K562 (cell line): ENCODE results near the gene TRIM71. TPM values are rescaled to one million over a fixed set of nuclear protein-coding genes. Genes with fewer than 3 reads are reported as not detected.

Experiments
- ATAC-seq: fragments of 200-7000 bp; cut with Tn5 transposase; 3 replicates; pipeline ENCODE4 v1.9.1; 2020; ENCODE audit warnings: moderate library complexity
- BruUV-seq: library from RNA; stranded (reverse); fragments of 400-500 nt; replicated peaks from 2 replicates; lab custom pipeline; 2021; lab: Mats Ljungman, UMichigan
- CTCF ChIA-PET: fragments of 300-600 bp; formaldehyde crosslinking; extraction: SDS; loops from one replicate; lab custom pipeline; 2021; ENCODE audit warnings: low intra/inter-chr PET ratio; lab: Yijun Ruan, JAX
- POLR2A ChIA-PET: fragments of 300-600, 350-650 bp; sonication (Branson Sonifier 250); formaldehyde crosslinking; extraction: SDS; loops from one replicate; lab custom pipeline; 2021; ENCODE audit warnings: antibody characterized with exemption, inconsistent platforms; lab: Yijun Ruan, JAX
- DNase-seq, 4 experiments: peaks; one replicate each; pipeline versions ENCODE4 v3.0.0 to v3.0.0-alpha.2; 2011 to 2018; ENCODE audit warnings: low spot score in 3 of 4, mixed read lengths in 3 of 4; ENCODE audit errors: extremely low read depth in 1 of 4
- FAIRE-seq: peaks from 2 replicates; lab custom pipeline; 2011; peaks lifted over from hg19 to GRCh38; lab: Jason Lieb, UNC
- H2AFZ ChIP-seq: 2 replicates; pipeline ENCODE4 v1.6.0; 2011; ENCODE audit warnings: low read depth, low read length, control low read depth, inconsistent platforms
- H3K27ac ChIP-seq: fragments of 200-600 bp; 3 replicates; pipeline ENCODE4 v1.8.0; 2011; ENCODE audit warnings: low read depth, mild to moderate bottlenecking, control low read depth, inconsistent platforms, low read length, moderate library complexity, mixed read lengths; ENCODE audit errors: extremely low read depth
- H3K27me3 ChIP-seq, 2 experiments: fragments of 300-600 bp in 1 of 2; 2 replicates in 1 of 2; 3 replicates in 1 of 2; pipeline versions ENCODE4 v1.6.0 to v1.8.0; 2011; ENCODE audit warnings: inconsistent platforms in 2 of 2, low read length in 2 of 2, mild to moderate bottlenecking in 1 of 2, mixed read lengths in 1 of 2, moderate library complexity in 1 of 2; ENCODE audit not compliant: control insufficient read depth in 2 of 2, insufficient read depth in 2 of 2
- H3K36me3 ChIP-seq: fragments of 300-600 bp; 3 replicates; pipeline ENCODE4 v1.8.0; 2011; ENCODE audit warnings: mild to moderate bottlenecking, low read length, inconsistent platforms; ENCODE audit not compliant: control insufficient read depth, insufficient read depth
- H3K4me1 ChIP-seq, 2 experiments: fragments of 200-600 bp in 1 of 2; replicated peaks in 1 of 2; 2 replicates in 1 of 2; 3 replicates in 1 of 2; pipeline versions ENCODE4 v1.5.1 to v1.8.0; 2011; ENCODE audit warnings: inconsistent platforms in 2 of 2, low read length in 2 of 2, mild to moderate bottlenecking in 1 of 2, mixed read lengths in 1 of 2, moderate library complexity in 1 of 2; ENCODE audit not compliant: control insufficient read depth in 2 of 2, insufficient read depth in 2 of 2
- H3K4me2 ChIP-seq: 2 replicates; pipeline ENCODE4 v1.6.1; 2011; ENCODE audit warnings: low read length, control low read depth, inconsistent platforms, mixed read lengths; ENCODE audit not compliant: insufficient read depth
- H3K4me3 ChIP-seq: fragments of 200-600 bp; sonication (generic), shearing (Covaris generic); 2 replicates; pipeline ENCODE4 v1.5.1; 2016; ENCODE audit warnings: control low read depth, inconsistent platforms
- H3K79me2 ChIP-seq: fragments of 200-600 bp; 3 replicates; pipeline ENCODE4 v1.8.0; 2011; ENCODE audit warnings: low read length, inconsistent platforms; ENCODE audit not compliant: control insufficient read depth, insufficient read depth
- H3K9ac ChIP-seq, 2 experiments: 2 replicates each; pipeline versions ENCODE4 v1.6.0 to v1.6.1; 2011; ENCODE audit warnings: low read depth in 2 of 2, low read length in 2 of 2, control low read depth in 1 of 2, inconsistent platforms in 1 of 2, mild to moderate bottlenecking in 1 of 2, mixed read lengths in 1 of 2; ENCODE audit not compliant: insufficient read depth in 1 of 2
- H3K9me1 ChIP-seq: one replicate; pipeline ENCODE4 v1.6.0; 2011; ENCODE audit warnings: inconsistent platforms, mild to moderate bottlenecking, low read length, moderate library complexity; ENCODE audit not compliant: control insufficient read depth, insufficient read depth
- H3K9me3 ChIP-seq: replicated peaks from 2 replicates; pipeline ENCODE4 v1.5.1; 2011; ENCODE audit warnings: low read depth, low read length, inconsistent platforms; ENCODE audit not compliant: control insufficient read depth, insufficient read depth
- H4K20me1 ChIP-seq: replicated peaks from 2 replicates; pipeline ENCODE4 v1.6.1; 2011; ENCODE audit warnings: low read length, inconsistent platforms, mixed read lengths; ENCODE audit not compliant: control insufficient read depth, insufficient read depth
- BRD4 ChIP-seq: fragments of 200-600 bp; sonication (generic); IDR thresholded peaks from 2 replicates; pipeline ENCODE4 v1.6.1; 2017; ENCODE audit warnings: inconsistent platforms
- MAFG ChIP-seq: fragments of 450-650 bp; conservative IDR thresholded peaks from 2 replicates; pipeline ENCODE4 v1.6.1; 2016; ENCODE audit warnings: missing genetic modification characterization, missing compliant biosample characterization
- MAFK ChIP-seq: IDR thresholded peaks from 2 replicates; pipeline ENCODE4 v1.6.1; 2011; ENCODE audit warnings: low read length, improper control_type of control experiment
- PRPF4 ChIP-seq: fragments of 200-400 bp; formaldehyde crosslinking; IDR thresholded peaks from one replicate; pipeline ENCODE4 v1.6.1; 2017; ENCODE audit warnings: low read length, low read depth, mild to moderate bottlenecking; ENCODE audit not compliant: insufficient read depth, poor library complexity, severe bottlenecking
- RAD21 ChIP-seq, 2 experiments: fragments of 250-450 bp in 1 of 2; fragments of 450-650 bp in 1 of 2; sonication (Bioruptor Pico) in 1 of 2; formaldehyde crosslinking in 1 of 2; IDR thresholded peaks in 1 of 2; conservative IDR thresholded peaks in 1 of 2; 2 replicates each; pipeline versions ENCODE4 v1.4.0 to v1.8.0; 2020 to 2022; ENCODE audit warnings: mild to moderate bottlenecking in 2 of 2, moderate library complexity in 1 of 2
- ZNF184 ChIP-seq: sonication (generic); formaldehyde crosslinking; IDR thresholded peaks from 2 replicates; pipeline ENCODE4 v1.5.0; 2020; ENCODE audit warnings: missing genetic modification reagents
- WGBS: fragments of 100-300 bp; shearing (Covaris generic); methylation state at CpG from one replicate; pipeline ENCODE4 v1.1.6; 2016; ENCODE audit warnings: low coverage, mixed read lengths; ENCODE audit not compliant: insufficient coverage; ENCODE audit errors: missing lambda C conversion rate; 5-methylcytosine and 5-hydroxymethylcytosine counted together
- in situ Hi-C: fragments of 300-500 bp; cut with MboI; formaldehyde crosslinking; loops from 4 replicates; pipeline ENCODE4 v1.15.0; 2018; ENCODE audit warnings: inconsistent platforms, mixed read lengths
- intact Hi-C: fragments of 100-400 bp; cut with micrococcal nuclease; formaldehyde crosslinking; loops from 2 replicates; pipeline ENCODE4 v1.14.2; 2022
- polyA plus RNA-seq, 8 experiments: library from polyadenylated mRNA; depleted of rRNA in 4 of 8; stranded (reverse) in 5 of 8; unstranded in 3 of 8; fragments of >200 nt; fragmentation: Nextera tagmentation in 2 of 8; fragmentation: Illumina TruSeq in 1 of 8; extraction: Ambion mirVana in 2 of 8; extraction: Trizol in 1 of 8; gene quantifications; 2 replicates each; pipeline versions ENCODE4 v1.2.1 to v1.2.3, GENCODE V29; 2011 to 2014; ENCODE audit warnings: inconsistent platforms in 1 of 8, missing spikeins in 1 of 8
- total RNA-seq, 7 experiments: library from RNA; depleted of rRNA in 6 of 7; stranded (reverse); fragments of >200 nt in 6 of 7; fragmentation: Illumina TruSeq in 2 of 7; extraction: Trizol in 2 of 7; gene quantifications; 2 replicates each; pipeline versions ENCODE4 v1.2.1 to v1.2.3, GENCODE V29; 2011 to 2021; ENCODE audit warnings: low replicate concordance in 1 of 7
- TF ChIP-seq, protein P1 (sequence below): fragments of 450-650 bp; IDR thresholded peaks from 2 replicates; pipeline ENCODE4 v1.6.1; 2016; ENCODE audit warnings: antibody characterized with exemption
- TF ChIP-seq, protein P2 (sequence below): fragments of 450-650 bp; IDR thresholded peaks from 2 replicates; pipeline ENCODE4 v1.6.1; 2018; ENCODE audit warnings: mild to moderate bottlenecking, low read depth; ENCODE audit not compliant: partially characterized antibody
- TF ChIP-seq, protein P3 (sequence below): fragments of 250-450 bp; sonication (Bioruptor Pico); IDR thresholded peaks from 2 replicates; pipeline ENCODE4 v1.5.0; 2022; ENCODE audit warnings: mild to moderate bottlenecking
- TF ChIP-seq, protein P4 (sequence below): fragments of 450-650 bp; IDR thresholded peaks from 2 replicates; pipeline ENCODE4 v1.6.1; 2018; ENCODE audit not compliant: partially characterized antibody

The TRIM71 gene
- total and polyA plus RNA-seq, 9 of the 15 experiments (the other 6 are each of a cell fraction or from before 2014, with no cell fraction given): 0.04 to 0.11 TPM; not detected in 7

DNA sequence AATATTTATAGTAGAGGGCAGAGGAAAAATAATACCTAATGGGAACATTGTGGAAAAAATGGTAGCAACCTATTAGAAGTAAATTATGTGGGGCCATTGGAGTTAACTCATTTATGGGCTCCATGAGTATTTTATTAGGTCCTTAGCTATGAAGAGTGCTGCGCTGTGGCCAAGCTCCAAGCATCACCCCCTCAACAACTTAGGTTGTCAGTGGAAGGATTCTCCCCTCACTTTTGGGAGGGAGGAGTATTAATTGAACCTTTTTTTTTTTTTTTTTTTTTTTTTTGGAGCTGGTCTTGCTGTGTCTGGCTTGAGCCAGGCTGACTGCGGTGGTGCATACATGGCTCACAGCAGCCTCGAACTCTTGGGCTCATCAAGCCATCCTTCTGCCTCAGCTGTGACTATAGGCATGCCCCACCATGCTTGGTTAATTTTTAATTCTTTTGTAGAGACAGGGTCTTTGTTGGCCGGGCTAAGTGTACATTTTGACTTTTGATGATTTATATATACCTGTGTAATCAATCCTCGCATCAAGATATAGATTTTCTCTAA is 45.2 kb downstream of the TRIM71 start:
- Histone ChIP-seq H3K4me2 (no peak overlapping the region), H3K9me3 (no peaks in the 10 kb centered on the region), H3K9ac (no peak overlapping the region), H4K20me1 (no peaks in the 10 kb centered on the region), H3K36me3 (no peaks in the 10 kb centered on the region), H3K27ac (no peak overlapping the region), H3K4me3 (no peak overlapping the region), H3K4me1 (no peaks in the 10 kb centered on the region), H3K27me3 (peaks cover 30 to 52% of the 10 kb centered on the region in 2 experiments), H3K79me2 (no peaks in the 10 kb centered on the region), H2AFZ (no peak overlapping the region), H3K9me1 (no peaks in the 10 kb centered on the region)
- ChIA-PET CTCF (no interaction called here), POLR2A (interaction anchor here (1.3 to 2.7 kb wide), 3 partner anchors 11 to 22 kb away, joined by 3 to 8 read pairs (median 3); no protein-coding TSS in a partner anchor)
- intact Hi-C loops (no loop called here), in situ Hi-C loops (no loop called here)
- DNase-seq (no peak), ATAC-seq (no peak), FAIRE-seq (no peak)
- TF ChIP-seq MAFK (no peak), PRPF4 (no peak), BRD4 (no peak), ZNF184 (CRISPR knock-in tag) (no peak), MAFG (tag) (no peak), RAD21 (CRISPR knock-in tag; conservative IDR thresholded peaks at IDR 0.05 in 1 of 2, IDR thresholded peaks at IDR 0.05 in 1 of 2) (no peak)
- TF ChIP-seq, protein P1, sequence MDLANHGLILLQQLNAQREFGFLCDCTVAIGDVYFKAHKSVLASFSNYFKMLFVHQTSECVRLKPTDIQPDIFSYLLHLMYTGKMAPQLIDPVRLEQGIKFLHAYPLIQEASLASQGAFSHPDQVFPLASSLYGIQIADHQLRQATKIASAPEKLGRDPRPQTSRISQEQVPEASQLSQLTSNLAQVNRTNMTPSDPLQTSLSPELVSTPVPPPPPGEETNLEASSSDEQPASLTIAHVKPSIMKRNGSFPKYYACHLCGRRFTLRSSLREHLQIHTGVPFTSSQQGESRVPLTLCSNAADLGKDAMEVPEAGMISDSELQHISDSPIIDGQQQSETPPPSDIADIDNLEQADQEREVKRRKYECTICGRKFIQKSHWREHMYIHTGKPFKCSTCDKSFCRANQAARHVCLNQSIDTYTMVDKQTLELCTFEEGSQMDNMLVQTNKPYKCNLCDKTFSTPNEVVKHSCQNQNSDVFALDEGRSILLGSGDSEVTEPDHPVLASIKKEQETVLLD: no peak
- TF ChIP-seq, protein P2, sequence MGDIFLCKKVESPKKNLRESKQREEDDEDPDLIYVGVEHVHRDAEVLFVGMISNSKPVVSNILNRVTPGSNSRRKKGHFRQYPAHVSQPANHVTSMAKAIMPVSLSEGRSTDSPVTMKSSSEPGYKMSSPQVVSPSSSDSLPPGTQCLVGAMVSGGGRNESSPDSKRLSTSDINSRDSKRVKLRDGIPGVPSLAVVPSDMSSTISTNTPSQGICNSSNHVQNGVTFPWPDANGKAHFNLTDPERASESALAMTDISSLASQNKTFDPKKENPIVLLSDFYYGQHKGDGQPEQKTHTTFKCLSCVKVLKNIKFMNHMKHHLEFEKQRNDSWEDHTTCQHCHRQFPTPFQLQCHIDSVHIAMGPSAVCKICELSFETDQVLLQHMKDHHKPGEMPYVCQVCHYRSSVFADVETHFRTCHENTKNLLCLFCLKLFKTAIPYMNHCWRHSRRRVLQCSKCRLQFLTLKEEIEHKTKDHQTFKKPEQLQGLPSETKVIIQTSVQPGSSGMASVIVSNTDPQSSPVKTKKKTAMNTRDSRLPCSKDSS: no peak
- TF ChIP-seq, protein P3, sequence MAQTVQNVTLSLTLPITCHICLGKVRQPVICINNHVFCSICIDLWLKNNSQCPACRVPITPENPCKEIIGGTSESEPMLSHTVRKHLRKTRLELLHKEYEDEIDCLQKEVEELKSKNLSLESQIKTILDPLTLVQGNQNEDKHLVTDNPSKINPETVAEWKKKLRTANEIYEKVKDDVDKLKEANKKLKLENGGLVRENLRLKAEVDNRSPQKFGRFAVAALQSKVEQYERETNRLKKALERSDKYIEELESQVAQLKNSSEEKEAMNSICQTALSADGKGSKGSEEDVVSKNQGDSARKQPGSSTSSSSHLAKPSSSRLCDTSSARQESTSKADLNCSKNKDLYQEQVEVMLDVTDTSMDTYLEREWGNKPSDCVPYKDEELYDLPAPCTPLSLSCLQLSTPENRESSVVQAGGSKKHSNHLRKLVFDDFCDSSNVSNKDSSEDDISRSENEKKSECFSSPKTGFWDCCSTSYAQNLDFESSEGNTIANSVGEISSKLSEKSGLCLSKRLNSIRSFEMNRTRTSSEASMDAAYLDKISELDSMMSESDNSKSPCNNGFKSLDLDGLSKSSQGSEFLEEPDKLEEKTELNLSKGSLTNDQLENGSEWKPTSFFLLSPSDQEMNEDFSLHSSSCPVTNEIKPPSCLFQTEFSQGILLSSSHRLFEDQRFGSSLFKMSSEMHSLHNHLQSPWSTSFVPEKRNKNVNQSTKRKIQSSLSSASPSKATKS: no peak
- TF ChIP-seq, protein P4, sequence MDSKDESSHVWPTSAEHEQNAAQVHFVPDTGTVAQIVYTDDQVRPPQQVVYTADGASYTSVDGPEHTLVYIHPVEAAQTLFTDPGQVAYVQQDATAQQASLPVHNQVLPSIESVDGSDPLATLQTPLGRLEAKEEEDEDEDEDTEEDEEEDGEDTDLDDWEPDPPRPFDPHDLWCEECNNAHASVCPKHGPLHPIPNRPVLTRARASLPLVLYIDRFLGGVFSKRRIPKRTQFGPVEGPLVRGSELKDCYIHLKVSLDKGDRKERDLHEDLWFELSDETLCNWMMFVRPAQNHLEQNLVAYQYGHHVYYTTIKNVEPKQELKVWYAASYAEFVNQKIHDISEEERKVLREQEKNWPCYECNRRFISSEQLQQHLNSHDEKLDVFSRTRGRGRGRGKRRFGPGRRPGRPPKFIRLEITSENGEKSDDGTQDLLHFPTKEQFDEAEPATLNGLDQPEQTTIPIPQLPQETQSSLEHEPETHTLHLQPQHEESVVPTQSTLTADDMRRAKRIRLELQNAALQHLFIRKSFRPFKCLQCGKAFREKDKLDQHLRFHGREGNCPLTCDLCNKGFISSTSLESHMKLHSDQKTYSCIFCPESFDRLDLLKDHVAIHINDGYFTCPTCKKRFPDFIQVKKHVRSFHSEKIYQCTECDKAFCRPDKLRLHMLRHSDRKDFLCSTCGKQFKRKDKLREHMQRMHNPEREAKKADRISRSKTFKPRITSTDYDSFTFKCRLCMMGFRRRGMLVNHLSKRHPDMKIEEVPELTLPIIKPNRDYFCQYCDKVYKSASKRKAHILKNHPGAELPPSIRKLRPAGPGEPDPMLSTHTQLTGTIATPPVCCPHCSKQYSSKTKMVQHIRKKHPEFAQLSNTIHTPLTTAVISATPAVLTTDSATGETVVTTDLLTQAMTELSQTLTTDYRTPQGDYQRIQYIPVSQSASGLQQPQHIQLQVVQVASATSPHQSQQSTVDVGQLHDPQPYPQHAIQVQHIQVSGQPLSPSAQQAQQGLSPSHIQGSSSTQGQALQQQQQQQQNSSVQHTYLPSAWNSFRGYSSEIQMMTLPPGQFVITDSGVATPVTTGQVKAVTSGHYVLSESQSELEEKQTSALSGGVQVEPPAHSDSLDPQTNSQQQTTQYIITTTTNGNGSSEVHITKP: no peak
- no TSS peak for BruUV-seq
- 5% methylated on average over 5 of the region's 5 CpGs for WGBS
